Keratinocyte (primary cell): ENCODE measurements around the gene FRMD4B. TPM values are rescaled to one million over a fixed set of nuclear protein-coding genes. Genes with fewer than 3 reads are reported as not detected.

Source experiments
- DNase-seq: peaks from one replicate; pipeline ENCODE4 v3.0.0-alpha.2; 2011; ENCODE audit warnings: low read depth, missing footprints, low spot score
- FAIRE-seq: peaks from 2 replicates; lab custom pipeline; 2011; peaks lifted over from hg19 to GRCh38; lab: Jason Lieb, UNC
- H2AFZ ChIP-seq: 2 replicates; pipeline ENCODE4 v1.6.0; 2012; ENCODE audit warnings: low read length, control low read depth, inconsistent platforms; ENCODE audit not compliant: control insufficient read depth
- H3K27ac ChIP-seq: 2 replicates; pipeline ENCODE4 v1.5.1; 2011; ENCODE audit warnings: low read length; ENCODE audit not compliant: control insufficient read depth, insufficient read depth
- H3K27me3 ChIP-seq: 3 replicates; pipeline ENCODE4 v1.6.0; 2011; ENCODE audit warnings: low read length; ENCODE audit not compliant: control insufficient read depth, insufficient read depth; ENCODE audit errors: extremely low read depth
- H3K36me3 ChIP-seq, 2 experiments: 2 replicates in 1 of 2; 3 replicates in 1 of 2; pipeline ENCODE4 v1.5.1; 2011; ENCODE audit warnings: low read length in 2 of 2, mild to moderate bottlenecking in 1 of 2; ENCODE audit not compliant: control insufficient read depth in 2 of 2, insufficient read depth in 2 of 2; ENCODE audit errors: extremely low read depth in 1 of 2
- H3K4me1 ChIP-seq: 3 replicates; pipeline ENCODE4 v1.5.1; 2011; ENCODE audit warnings: low read length; ENCODE audit not compliant: control insufficient read depth, insufficient read depth; ENCODE audit errors: extremely low read depth
- H3K4me2 ChIP-seq: 3 replicates; pipeline ENCODE4 v1.6.0; 2011; ENCODE audit warnings: low read depth, low read length; ENCODE audit not compliant: control insufficient read depth, insufficient read depth; ENCODE audit errors: extremely low read depth
- H3K4me3 ChIP-seq, 3 experiments: fragments of 200-600 bp in 1 of 3; sonication (generic) in 1 of 3; 2 replicates in 2 of 3; 3 replicates in 1 of 3; pipeline ENCODE4 v1.5.1; 2011 to 2016; ENCODE audit warnings: low read length in 3 of 3, mild to moderate bottlenecking in 3 of 3, control low read depth in 2 of 3, inconsistent platforms in 1 of 3, low read depth in 1 of 3, mixed read lengths in 1 of 3, mixed run types in 1 of 3, moderate library complexity in 1 of 3; ENCODE audit not compliant: control insufficient read depth in 2 of 3, insufficient read depth in 2 of 3; ENCODE audit errors: extremely low read depth in 1 of 3
- H3K79me2 ChIP-seq: 2 replicates; pipeline ENCODE4 v1.6.0; 2012; ENCODE audit warnings: low read length; ENCODE audit not compliant: control insufficient read depth, insufficient read depth
- H3K9ac ChIP-seq: 3 replicates; pipeline ENCODE4 v1.6.0; 2011; ENCODE audit warnings: low read length; ENCODE audit not compliant: control insufficient read depth, insufficient read depth; ENCODE audit errors: extremely low read depth
- H3K9me1 ChIP-seq: 3 replicates; pipeline ENCODE4 v1.6.0; 2011; ENCODE audit warnings: low read length; ENCODE audit not compliant: control insufficient read depth, insufficient read depth; ENCODE audit errors: extremely low read depth
- H3K9me3 ChIP-seq: 2 replicates; pipeline ENCODE4 v1.5.1; 2012; ENCODE audit warnings: low read depth, low read length; ENCODE audit not compliant: control insufficient read depth
- H4K20me1 ChIP-seq: 3 replicates; pipeline ENCODE4 v1.6.0; 2011; ENCODE audit warnings: low read length; ENCODE audit not compliant: control insufficient read depth, insufficient read depth; ENCODE audit errors: extremely low read depth
- EZH2 ChIP-seq: IDR thresholded peaks from one replicate; pipeline ENCODE4 v1.6.1; 2012; ENCODE audit warnings: inconsistent platforms, mild to moderate bottlenecking, low read length, moderate library complexity
- dilution Hi-C: fragments of 300-500 bp; cut with MboI; formaldehyde crosslinking; loops from one replicate; pipeline ENCODE4 v1.7.0; 2020; ENCODE audit warnings: low sequenced_read_pairs; ENCODE audit not compliant: extremely low pct_ligation_motif_present
- polyA plus RNA-seq, 5 experiments: library from polyadenylated mRNA; depleted of rRNA in 3 of 5; stranded (reverse) in 3 of 5; stranded (forward) in 1 of 5; unstranded in 1 of 5; fragments of >200 nt; gene quantifications; 1 replicate in 1 of 5; 2 replicates in 3 of 5; 3 replicates in 1 of 5; pipeline versions ENCODE4 v1.2.1 to v1.2.3, GENCODE V29; 2011 to 2012; ENCODE audit warnings: missing spikeins in 2 of 5, low read depth in 1 of 5, low replicate concordance in 1 of 5
- TF ChIP-seq, protein P1 (sequence below), 3 experiments: IDR thresholded peaks in 1 of 3; conservative IDR thresholded peaks in 1 of 3; optimal IDR thresholded peaks in 1 of 3; 2 replicates in 2 of 3; 3 replicates in 1 of 3; pipeline versions ENCODE3 to v1.5.1; 2011; ENCODE audit warnings: low read length in 3 of 3, mild to moderate bottlenecking in 3 of 3, moderate library complexity in 2 of 3, control low read depth in 1 of 3, inconsistent platforms in 1 of 3; ENCODE audit not compliant: insufficient read depth in 2 of 3; ENCODE audit errors: extremely low read depth in 1 of 3

The FRMD4B gene
- polyA plus RNA-seq, 1 donor (not counting 4 experiments of a cell fraction or from before 2014, with no cell fraction given) = 48.3 TPM

DNA sequence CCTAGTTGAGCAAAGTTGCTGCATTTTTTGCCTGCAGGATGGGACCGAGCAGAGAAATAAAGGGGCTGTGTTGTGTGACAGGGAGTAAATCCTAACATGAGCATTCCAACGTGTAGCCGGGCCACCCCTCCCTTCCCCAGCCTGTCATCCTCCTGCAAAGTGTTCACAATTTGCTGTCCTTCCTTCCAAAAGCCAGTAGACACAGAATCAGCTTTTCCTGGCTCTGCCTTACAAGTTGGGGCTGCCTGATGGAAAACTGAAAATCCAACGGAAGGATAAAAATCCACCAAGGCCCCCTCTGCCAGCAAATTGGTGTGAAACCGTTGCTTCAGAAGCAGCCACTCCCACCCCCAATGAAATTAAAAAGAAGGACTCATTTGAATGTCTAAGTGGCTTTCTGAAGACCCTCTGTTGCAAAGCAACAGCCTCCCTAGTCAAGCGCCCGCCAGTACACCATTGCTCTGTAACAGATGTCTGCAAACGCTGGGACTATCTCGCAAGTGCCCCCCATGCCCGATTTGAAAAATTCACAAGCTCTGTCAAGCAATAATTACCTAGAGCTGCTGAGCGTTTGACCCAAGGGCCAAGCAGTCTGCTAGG lies 665 bp downstream of the FRMD4B start:
- Histone ChIP-seq H3K4me2 (peak overlapping the region; percentile 87), H3K4me3 (no peak overlapping the region), H3K79me2 (peaks cover 33% of the 10 kb centered on the region), H3K9me3 (no peaks in the 10 kb centered on the region), H3K36me3 (no peaks in the 10 kb centered on the region), H3K9ac (peak overlapping the region; percentile 5), H2AFZ (no peak overlapping the region), H3K4me1 (peaks cover 41% of the 10 kb centered on the region), H4K20me1 (no peaks in the 10 kb centered on the region), H3K27ac (no peak overlapping the region), H3K27me3 (no peaks in the 10 kb centered on the region), H3K9me1 (no peaks in the 10 kb centered on the region)
- TF ChIP-seq EZH2 = no peak
- TF ChIP-seq, protein P1, sequence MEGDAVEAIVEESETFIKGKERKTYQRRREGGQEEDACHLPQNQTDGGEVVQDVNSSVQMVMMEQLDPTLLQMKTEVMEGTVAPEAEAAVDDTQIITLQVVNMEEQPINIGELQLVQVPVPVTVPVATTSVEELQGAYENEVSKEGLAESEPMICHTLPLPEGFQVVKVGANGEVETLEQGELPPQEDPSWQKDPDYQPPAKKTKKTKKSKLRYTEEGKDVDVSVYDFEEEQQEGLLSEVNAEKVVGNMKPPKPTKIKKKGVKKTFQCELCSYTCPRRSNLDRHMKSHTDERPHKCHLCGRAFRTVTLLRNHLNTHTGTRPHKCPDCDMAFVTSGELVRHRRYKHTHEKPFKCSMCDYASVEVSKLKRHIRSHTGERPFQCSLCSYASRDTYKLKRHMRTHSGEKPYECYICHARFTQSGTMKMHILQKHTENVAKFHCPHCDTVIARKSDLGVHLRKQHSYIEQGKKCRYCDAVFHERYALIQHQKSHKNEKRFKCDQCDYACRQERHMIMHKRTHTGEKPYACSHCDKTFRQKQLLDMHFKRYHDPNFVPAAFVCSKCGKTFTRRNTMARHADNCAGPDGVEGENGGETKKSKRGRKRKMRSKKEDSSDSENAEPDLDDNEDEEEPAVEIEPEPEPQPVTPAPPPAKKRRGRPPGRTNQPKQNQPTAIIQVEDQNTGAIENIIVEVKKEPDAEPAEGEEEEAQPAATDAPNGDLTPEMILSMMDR (optimal IDR thresholded peaks at IDR 0.05 in 1 of 3, IDR thresholded peaks at IDR 0.05 in 1 of 3, conservative IDR thresholded peaks at IDR 0.05 in 1 of 3; ENCODE audit: extremely low read depth in 1 of 3, insufficient read depth in 2 of 3, low read length in 3 of 3) = no peak
- FAIRE-seq = no peak
- dilution Hi-C loops = no loop called here
- no peak for DNase-seq

DNA sequence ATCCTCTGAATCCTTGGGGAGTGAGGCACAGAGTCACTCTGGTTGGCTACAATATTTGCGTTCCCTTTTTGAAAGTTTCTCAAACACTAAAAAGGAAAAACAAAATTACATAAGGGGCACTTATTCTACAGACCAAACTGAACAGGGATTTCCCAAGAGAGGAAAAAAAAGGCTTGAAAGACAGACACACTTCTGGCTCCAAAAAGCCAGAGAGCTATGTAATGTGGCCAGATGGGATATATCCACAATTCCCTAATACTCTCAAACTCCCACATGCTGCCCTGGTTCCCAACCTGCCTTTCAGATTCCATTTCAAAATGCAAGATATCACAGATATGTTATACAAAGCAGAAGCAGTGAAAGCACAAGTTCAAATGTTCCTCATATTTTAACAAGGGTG lies 1.6 kb downstream of the FRMD4B start:
- FAIRE-seq = peak; percentile 20
- H3K4me2 ChIP-seq = no peak overlapping the region
- no peaks in the 10 kb centered on the region for H3K9me1 ChIP-seq
- no peak overlapping the region for H3K9ac ChIP-seq
- no peak overlapping the region for H2AFZ ChIP-seq
- DNase-seq = no peak
- H4K20me1 ChIP-seq = no peaks in the 10 kb centered on the region
- no peak overlapping the region for H3K27ac ChIP-seq
- H3K4me3 ChIP-seq = no peak overlapping the region
- H3K36me3 ChIP-seq = no peaks in the 10 kb centered on the region
- peaks cover 39% of the 10 kb centered on the region for H3K79me2 ChIP-seq
- TF ChIP-seq, protein P1 (optimal IDR thresholded peaks at IDR 0.05 in 1 of 3, IDR thresholded peaks at IDR 0.05 in 1 of 3, conservative IDR thresholded peaks at IDR 0.05 in 1 of 3; ENCODE audit: extremely low read depth in 1 of 3, insufficient read depth in 2 of 3, low read length in 3 of 3) = no peak
- TF ChIP-seq EZH2 = no peak
- H3K27me3 ChIP-seq = no peaks in the 10 kb centered on the region
- dilution Hi-C loops = no loop called here
- H3K9me3 ChIP-seq = no peaks in the 10 kb centered on the region
- H3K4me1 ChIP-seq = peaks cover 40% of the 10 kb centered on the region
